ENCODE results near the gene SERTAD3. TPM values are rescaled to one million over a fixed set of nuclear protein-coding genes. Genes with fewer than 3 reads are reported as not detected.
"Not testable (repeated sequence)": the region's sequence is repeated elsewhere in the genome, so short reads cannot be mapped to it uniquely, and the experiment has no call there.

Gene SERTAD3
- total RNA-seq, 1 experiment from 2014 or later, result 26.3 TPM

DNA sequence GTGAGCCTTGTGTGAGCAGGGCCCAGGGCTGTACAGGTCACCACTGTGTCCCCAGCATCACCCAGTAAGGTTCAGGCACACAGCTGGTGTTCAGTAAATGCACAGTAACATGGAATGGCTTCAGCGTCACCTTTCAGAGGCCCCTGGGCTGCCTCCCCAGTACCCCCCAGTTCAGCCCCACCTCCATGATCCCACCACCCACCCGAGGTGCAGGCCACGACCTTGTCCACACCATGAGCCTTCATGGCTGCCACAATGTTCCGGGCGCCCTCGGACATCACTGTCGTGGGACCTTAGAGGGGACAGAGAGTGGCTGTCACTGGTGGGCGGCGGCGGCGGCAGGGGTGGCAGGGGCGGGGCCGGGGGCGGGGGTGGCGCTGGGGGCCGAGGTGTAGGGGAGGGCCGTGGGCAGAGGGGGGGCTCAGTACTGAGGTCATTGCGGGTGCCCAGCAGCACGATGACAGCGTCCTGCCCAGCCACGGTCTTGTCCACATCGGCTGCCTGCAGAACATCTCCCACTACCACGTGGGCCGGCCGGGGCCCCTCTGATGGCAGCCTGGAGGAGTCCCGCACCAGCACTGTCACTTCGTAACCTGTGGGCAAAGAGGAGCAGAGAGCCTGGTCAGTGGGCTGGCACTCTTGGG lies 13.9 kb upstream of the SERTAD3 start:
- H3K27me3 ChIP-seq (replicated peaks; ENCODE audit: insufficient read depth, low read depth, low read length, poor library complexity), result no peaks in the 10 kb centered on the region
- H3K9me3 ChIP-seq (ENCODE audit: low read depth, low read length, poor library complexity, severe bottlenecking), result no peaks in the 10 kb centered on the region
- H3K4me3 ChIP-seq (ENCODE audit: low read depth, low read length, poor library complexity, severe bottlenecking), result no peak overlapping the region
- no TSS peak for BruUV-seq (replicated peaks)
- intact Hi-C loops (cut with micrococcal nuclease; ENCODE audit: unreplicated experiment), result no loop called here
- H3K4me1 ChIP-seq (ENCODE audit: insufficient read depth, low read length, poor library complexity, severe bottlenecking), result no peaks in the 10 kb centered on the region
- ChIA-PET CTCF (no interaction called here), POLR2A (ENCODE audit: low non-redundant PET) (no interaction called here)
- TF ChIP-seq, protein P1, sequence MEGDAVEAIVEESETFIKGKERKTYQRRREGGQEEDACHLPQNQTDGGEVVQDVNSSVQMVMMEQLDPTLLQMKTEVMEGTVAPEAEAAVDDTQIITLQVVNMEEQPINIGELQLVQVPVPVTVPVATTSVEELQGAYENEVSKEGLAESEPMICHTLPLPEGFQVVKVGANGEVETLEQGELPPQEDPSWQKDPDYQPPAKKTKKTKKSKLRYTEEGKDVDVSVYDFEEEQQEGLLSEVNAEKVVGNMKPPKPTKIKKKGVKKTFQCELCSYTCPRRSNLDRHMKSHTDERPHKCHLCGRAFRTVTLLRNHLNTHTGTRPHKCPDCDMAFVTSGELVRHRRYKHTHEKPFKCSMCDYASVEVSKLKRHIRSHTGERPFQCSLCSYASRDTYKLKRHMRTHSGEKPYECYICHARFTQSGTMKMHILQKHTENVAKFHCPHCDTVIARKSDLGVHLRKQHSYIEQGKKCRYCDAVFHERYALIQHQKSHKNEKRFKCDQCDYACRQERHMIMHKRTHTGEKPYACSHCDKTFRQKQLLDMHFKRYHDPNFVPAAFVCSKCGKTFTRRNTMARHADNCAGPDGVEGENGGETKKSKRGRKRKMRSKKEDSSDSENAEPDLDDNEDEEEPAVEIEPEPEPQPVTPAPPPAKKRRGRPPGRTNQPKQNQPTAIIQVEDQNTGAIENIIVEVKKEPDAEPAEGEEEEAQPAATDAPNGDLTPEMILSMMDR (conservative IDR thresholded peaks at IDR 0.05; ENCODE audit: low read depth, low read length), result no peak
- TF ChIP-seq EZH2 (IDR thresholded peaks at IDR 0.05; ENCODE audit: borderline replicate concordance, low read depth, low read length, poor library complexity, severe bottlenecking), result no peak
- no peak for DNase-seq (ENCODE audit: low spot score)
- no peaks in the 10 kb centered on the region for H3K36me3 ChIP-seq (ENCODE audit: insufficient read depth, low read length, poor library complexity, severe bottlenecking)
- H3K27ac ChIP-seq (ENCODE audit: low read depth, low read length, poor library complexity, severe bottlenecking), result no peak overlapping the region

GRCh38 chr19:40457048-40457447 lies 12.9 kb upstream of the SERTAD3 start:
- Histone ChIP-seq H3K27ac (ENCODE audit: low read depth, low read length, poor library complexity, severe bottlenecking) (no peak overlapping the region), H3K36me3 (ENCODE audit: insufficient read depth, low read length, poor library complexity, severe bottlenecking) (no peaks in the 10 kb centered on the region), H3K4me1 (ENCODE audit: insufficient read depth, low read length, poor library complexity, severe bottlenecking) (no peaks in the 10 kb centered on the region), H3K9me3 (ENCODE audit: low read depth, low read length, poor library complexity, severe bottlenecking) (no peaks in the 10 kb centered on the region), H3K27me3 (replicated peaks; ENCODE audit: insufficient read depth, low read depth, low read length, poor library complexity) (no peaks in the 10 kb centered on the region), H3K4me3 (ENCODE audit: low read depth, low read length, poor library complexity, severe bottlenecking) (no peak overlapping the region)
- CTCF ChIA-PET, result interaction anchor here (0.9 kb wide), 1 partner anchor 317 kb away, joined by 4 read pairs; no protein-coding TSS in a partner anchor
- BruUV-seq (replicated peaks), result no TSS peak
- no peak for DNase-seq (ENCODE audit: low spot score)
- no peak for TF ChIP-seq EZH2 (IDR thresholded peaks at IDR 0.05; ENCODE audit: borderline replicate concordance, low read depth, low read length, poor library complexity, severe bottlenecking)
- TF ChIP-seq, protein P1 (conservative IDR thresholded peaks at IDR 0.05; ENCODE audit: low read depth, low read length), result no peak
- intact Hi-C loops (cut with micrococcal nuclease; ENCODE audit: unreplicated experiment), result no loop called here
- POLR2A ChIA-PET (ENCODE audit: low non-redundant PET), result interaction anchor here (0.9 kb wide), 1 partner anchor 8 kb away, joined by 11 read pairs; the partner anchor contains the start of gene BLVRB

DNA sequence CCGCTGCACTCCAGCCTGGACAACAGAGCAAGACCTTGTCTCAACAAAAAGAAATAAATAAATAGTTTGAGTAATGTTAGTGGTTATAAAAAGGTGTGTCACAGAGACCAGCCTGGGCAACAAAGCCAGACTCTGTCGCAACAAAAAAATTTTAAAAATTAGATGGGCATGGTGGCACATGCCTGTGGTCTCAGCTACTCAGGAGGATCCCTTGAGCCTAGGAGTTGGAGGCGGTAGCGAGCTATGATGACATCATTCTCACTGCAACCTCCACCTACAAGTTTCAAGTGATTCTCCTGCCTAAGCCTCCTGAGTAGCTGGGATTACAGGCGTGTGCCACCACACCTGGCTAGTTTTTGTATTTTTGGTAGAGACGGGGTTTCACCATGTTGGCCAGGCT lies 9.8 kb upstream of the SERTAD3 start:
- H3K4me3 ChIP-seq (ENCODE audit: low read depth, low read length, poor library complexity, severe bottlenecking); H3K36me3 ChIP-seq (ENCODE audit: insufficient read depth, low read length, poor library complexity, severe bottlenecking); BruUV-seq (replicated peaks); intact Hi-C loops (cut with micrococcal nuclease; ENCODE audit: unreplicated experiment); H3K9me3 ChIP-seq (ENCODE audit: low read depth, low read length, poor library complexity, severe bottlenecking); H3K27ac ChIP-seq (ENCODE audit: low read depth, low read length, poor library complexity, severe bottlenecking); H3K27me3 ChIP-seq (replicated peaks; ENCODE audit: insufficient read depth, low read depth, low read length, poor library complexity); H3K4me1 ChIP-seq (ENCODE audit: insufficient read depth, low read length, poor library complexity, severe bottlenecking); DNase-seq (ENCODE audit: low spot score): not testable (repeated sequence)
- POLR2A ChIA-PET (ENCODE audit: low non-redundant PET), result interaction anchor here (0.7 kb wide), 1 partner anchor 9 kb away, joined by 4 read pairs; no protein-coding TSS in a partner anchor
- CTCF ChIA-PET, result interaction anchor here (1.0 kb wide), 1 partner anchor 11 kb away, joined by 3 read pairs; no protein-coding TSS in a partner anchor

Data from A673 (cell line).